ENCODE data around the gene TTLL11.

Gene TTLL11

DNA sequence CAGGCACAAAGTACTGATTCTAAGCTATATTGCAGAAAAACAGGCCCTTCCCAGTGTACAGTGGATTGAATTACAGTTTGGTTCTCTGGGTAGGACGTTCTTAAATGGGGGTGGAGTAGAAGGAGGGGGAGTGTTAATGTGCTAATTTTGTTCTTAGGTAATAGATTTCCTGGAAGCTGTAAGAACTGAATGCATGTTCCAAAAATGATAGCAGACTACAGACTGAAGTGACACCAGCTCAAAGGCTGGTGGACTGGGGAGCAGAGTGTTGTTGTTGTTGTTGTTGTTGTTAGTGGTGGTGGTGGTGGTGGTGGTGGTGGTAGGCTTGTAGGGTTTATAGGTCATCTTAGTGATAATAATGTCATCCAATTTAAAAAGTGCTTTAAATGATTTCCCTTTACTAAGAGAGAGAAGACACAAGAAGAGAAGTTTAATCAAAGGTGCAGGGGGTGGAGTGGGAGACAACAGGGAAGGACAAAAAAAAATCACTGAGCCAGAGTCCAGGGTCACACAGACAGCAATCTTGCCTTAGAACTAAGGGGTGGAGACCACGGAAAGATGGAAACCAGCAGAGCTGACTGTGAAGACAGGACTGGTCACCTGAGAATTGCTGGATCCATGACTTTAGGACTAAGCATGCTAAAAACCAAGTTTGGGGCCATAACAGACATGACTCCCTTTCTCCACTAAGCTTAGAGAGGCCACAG, 27.0 kb downstream of the TTLL11 start:
- TF ChIP-seq, protein P1, sequence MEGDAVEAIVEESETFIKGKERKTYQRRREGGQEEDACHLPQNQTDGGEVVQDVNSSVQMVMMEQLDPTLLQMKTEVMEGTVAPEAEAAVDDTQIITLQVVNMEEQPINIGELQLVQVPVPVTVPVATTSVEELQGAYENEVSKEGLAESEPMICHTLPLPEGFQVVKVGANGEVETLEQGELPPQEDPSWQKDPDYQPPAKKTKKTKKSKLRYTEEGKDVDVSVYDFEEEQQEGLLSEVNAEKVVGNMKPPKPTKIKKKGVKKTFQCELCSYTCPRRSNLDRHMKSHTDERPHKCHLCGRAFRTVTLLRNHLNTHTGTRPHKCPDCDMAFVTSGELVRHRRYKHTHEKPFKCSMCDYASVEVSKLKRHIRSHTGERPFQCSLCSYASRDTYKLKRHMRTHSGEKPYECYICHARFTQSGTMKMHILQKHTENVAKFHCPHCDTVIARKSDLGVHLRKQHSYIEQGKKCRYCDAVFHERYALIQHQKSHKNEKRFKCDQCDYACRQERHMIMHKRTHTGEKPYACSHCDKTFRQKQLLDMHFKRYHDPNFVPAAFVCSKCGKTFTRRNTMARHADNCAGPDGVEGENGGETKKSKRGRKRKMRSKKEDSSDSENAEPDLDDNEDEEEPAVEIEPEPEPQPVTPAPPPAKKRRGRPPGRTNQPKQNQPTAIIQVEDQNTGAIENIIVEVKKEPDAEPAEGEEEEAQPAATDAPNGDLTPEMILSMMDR (IDR thresholded peaks at IDR 0.05; ENCODE audit: insufficient read depth, low read depth, low read length, missing control alignments), result no peak
- no peak for DNase-seq (ENCODE audit: low read depth)
- H3K4me3 ChIP-seq (ENCODE audit: low read length), result no peak overlapping the region

DNA sequence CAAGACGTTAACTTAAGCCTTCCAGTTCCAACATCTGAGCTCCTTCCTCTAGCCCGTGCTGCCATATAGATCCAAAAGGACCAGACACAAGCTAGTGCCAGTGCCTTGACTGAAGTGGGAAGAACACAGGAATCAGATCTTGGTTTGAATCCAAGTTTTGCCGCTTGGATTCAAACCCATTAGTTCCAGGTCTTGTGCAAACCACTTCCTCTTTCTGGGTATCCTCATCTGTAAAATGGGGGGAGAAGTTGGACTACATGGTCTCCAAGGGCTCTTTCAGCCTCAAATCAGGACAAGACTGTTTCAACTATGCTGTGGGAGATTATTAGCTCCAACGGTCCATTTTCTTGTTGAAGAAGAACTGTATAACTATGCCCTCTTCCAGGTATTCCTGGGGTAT, 32.6 kb downstream of the TTLL11 start:
- no peak overlapping the region for H3K4me3 ChIP-seq (ENCODE audit: low read length)
- TF ChIP-seq, protein P1 (IDR thresholded peaks at IDR 0.05; ENCODE audit: insufficient read depth, low read depth, low read length, missing control alignments), result no peak
- no peak for DNase-seq (ENCODE audit: low read depth)

DNA sequence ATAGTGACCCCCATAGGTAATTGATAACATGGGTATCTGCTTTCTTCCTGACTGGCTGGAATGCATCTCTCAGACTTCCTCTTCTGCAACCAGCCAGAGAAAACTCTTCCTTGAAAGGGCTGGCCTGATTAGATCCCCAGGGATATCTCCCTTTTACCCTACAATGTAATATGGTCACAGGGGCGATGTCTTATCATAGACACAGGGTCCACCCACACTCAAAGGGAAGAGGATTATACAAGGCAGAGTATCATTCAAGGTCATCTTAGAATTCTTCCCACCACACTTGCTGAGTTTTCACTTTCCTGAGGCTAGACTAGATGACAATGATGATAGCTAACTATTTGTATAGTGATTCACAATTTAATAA, 33.2 kb downstream of the TTLL11 start:
- DNase-seq (ENCODE audit: low read depth), result no peak
- no peak overlapping the region for H3K4me3 ChIP-seq (ENCODE audit: low read length)
- TF ChIP-seq, protein P1 (IDR thresholded peaks at IDR 0.05; ENCODE audit: insufficient read depth, low read depth, low read length, missing control alignments), result no peak

DNA sequence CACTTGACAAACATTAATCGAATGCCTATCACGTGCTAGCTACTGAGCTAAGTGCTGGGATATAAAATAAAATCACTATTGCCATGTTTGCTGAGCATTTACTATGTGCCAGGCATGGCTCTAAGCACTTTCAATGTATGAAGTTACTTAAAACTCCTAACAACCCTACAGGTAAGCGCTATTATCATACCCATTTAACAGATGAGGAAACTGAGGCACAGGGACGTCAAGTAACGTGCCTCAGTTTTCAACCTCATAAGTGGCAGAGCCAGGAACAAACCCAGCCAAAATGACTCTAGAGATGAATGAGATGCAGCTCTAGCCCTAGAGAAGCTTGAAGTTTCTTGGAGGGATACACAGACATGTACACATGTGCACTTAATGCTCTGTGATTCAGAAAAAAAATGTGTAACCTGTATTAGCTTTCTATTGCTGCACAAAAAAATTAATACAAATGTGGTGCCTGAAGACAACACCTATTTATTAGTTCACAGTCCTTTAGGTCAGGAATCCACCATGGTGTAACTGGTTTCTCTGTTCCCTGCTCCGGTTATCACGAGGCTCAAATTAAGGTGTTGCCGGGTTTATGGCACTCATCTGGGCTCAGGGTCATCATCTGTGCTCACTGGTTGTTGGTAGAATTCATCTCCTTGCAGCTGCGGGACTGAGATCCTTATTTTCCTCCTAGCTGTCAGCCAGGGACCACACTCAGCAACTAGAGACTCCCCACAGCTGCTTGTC, 33.7 kb downstream of the TTLL11 start:
- no peak overlapping the region for H3K4me3 ChIP-seq (ENCODE audit: low read length)
- no peak for DNase-seq (ENCODE audit: low read depth)
- TF ChIP-seq, protein P1 (IDR thresholded peaks at IDR 0.05; ENCODE audit: insufficient read depth, low read depth, low read length, missing control alignments), result no peak

DNA sequence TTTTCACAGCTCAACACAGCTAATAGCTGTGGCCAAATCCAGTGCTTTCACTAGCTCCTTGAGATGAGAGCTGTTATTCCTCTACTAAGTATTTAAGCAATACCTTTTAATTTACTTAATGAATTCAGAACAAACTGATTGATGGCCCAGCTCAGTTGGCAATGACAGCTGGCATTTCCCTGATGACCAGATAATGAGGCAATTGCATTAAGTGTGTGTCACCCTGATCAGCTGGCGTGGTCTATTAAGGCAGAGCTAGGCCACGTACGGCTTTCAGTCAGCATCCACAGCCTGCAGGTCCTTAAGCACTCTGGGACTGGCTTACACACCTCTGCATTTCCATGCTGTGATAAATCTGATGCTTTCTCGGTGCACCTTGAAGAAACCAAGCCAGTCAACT, 34.4 kb downstream of the TTLL11 start:
- TF ChIP-seq, protein P1 (IDR thresholded peaks at IDR 0.05; ENCODE audit: insufficient read depth, low read depth, low read length, missing control alignments), result no peak
- DNase-seq (ENCODE audit: low read depth), result no peak
- no peak overlapping the region for H3K4me3 ChIP-seq (ENCODE audit: low read length)

DNA sequence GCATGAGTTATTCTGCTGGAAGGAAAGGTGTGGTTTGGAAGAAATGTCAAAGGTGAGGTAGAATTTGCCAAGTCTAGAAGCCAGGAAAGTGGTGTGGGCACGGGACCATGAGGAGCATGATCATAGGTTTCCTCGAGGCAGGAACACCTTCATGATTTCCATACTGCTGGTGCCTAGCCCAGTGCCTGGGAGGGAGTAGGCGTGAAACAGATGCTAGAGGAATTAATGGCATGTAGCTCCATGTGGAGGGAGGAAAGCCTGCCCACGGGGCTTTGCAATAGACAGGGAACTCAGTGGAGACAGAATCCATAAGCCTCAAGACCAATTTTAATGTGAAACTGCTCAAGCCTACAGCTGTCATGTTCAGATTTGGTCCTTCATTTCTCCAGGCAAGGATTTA, 35.1 kb downstream of the TTLL11 start:
- no peak for DNase-seq (ENCODE audit: low read depth)
- no peak overlapping the region for H3K4me3 ChIP-seq (ENCODE audit: low read length)
- TF ChIP-seq, protein P1 (IDR thresholded peaks at IDR 0.05; ENCODE audit: insufficient read depth, low read depth, low read length, missing control alignments), result no peak
